Gastroesophageal sphincter (tissue), 3 donors: ENCODE data around the gene GP5.

Source experiments
- CTCF ChIP-seq, 4 experiments: fragments of 200-600 bp in 2 of 4; fragments of 450-650 bp in 2 of 4; sonication (generic) in 1 of 4; IDR thresholded peaks; one replicate each; pipeline ENCODE4 v1.5.1; 2017 to 2019; ENCODE audit warnings: antibody characterized with exemption in 4 of 4, mild to moderate bottlenecking in 2 of 4, moderate library complexity in 2 of 4
- EP300 ChIP-seq: sonication (generic); formaldehyde crosslinking; IDR thresholded peaks from one replicate; pipeline ENCODE4 v1.6.1; 2017; ENCODE audit warnings: antibody characterized with exemption, mild to moderate bottlenecking
- POLR2A ChIP-seq, 2 donors: fragments of 450-650 bp; IDR thresholded peaks; one replicate each; pipeline ENCODE4 v1.6.1; 2017; ENCODE audit warnings: antibody characterized with exemption in 2 of 2, mild to moderate bottlenecking in 2 of 2, moderate library complexity in 1 of 2

GRCh38 chr3:194404365-194405140, 5.5 kb upstream of the GP5 start:
- TF ChIP-seq CTCF (IDR thresholded peaks at IDR 0.05) (peak; percentile 55 to 66 (median 60)), EP300 (no peak), POLR2A (IDR thresholded peaks at IDR 0.05) (no peak)
